Mesodermal cell (in vitro differentiated cells): ENCODE data around the gene CEP57L1.
"Not testable (repeated sequence)": the region's sequence is repeated elsewhere in the genome, so short reads cannot be mapped to it uniquely, and the experiment has no call there.

Experiments
- H3K27ac ChIP-seq: 2 replicates; pipeline ENCODE4 v1.7.0; 2013; ENCODE audit warnings: mild to moderate bottlenecking, low read depth, low read length, moderate library complexity; ENCODE audit not compliant: severe bottlenecking
- H3K36me3 ChIP-seq: 2 replicates; pipeline ENCODE4 v1.7.1; 2013; ENCODE audit warnings: mild to moderate bottlenecking, low read length, moderate library complexity; ENCODE audit not compliant: control insufficient read depth, insufficient read depth
- H3K4me1 ChIP-seq: one replicate; pipeline ENCODE4 v1.7.1; 2013; ENCODE audit warnings: mild to moderate bottlenecking, low read length; ENCODE audit not compliant: insufficient read depth, control insufficient read depth, poor library complexity, severe bottlenecking
- H3K4me3 ChIP-seq: 2 replicates; pipeline ENCODE4 v1.7.0; 2013; ENCODE audit warnings: low read length, control low read depth, mild to moderate bottlenecking; ENCODE audit not compliant: insufficient read depth, poor library complexity, severe bottlenecking; ENCODE audit errors: extremely low read depth
- H3K9me3 ChIP-seq: 2 replicates; pipeline ENCODE4 v1.7.1; 2013; ENCODE audit warnings: mild to moderate bottlenecking, low read length, moderate library complexity; ENCODE audit not compliant: control insufficient read depth
- WGBS, 2 experiments: methylation state at CpG; one replicate each; pipeline ENCODE4 v1.1.5; 2013; ENCODE audit warnings: missing lambda C conversion rate in 2 of 2; ENCODE audit not compliant: insufficient coverage in 2 of 2; 5-methylcytosine and 5-hydroxymethylcytosine counted together

The CEP57L1 gene

DNA sequence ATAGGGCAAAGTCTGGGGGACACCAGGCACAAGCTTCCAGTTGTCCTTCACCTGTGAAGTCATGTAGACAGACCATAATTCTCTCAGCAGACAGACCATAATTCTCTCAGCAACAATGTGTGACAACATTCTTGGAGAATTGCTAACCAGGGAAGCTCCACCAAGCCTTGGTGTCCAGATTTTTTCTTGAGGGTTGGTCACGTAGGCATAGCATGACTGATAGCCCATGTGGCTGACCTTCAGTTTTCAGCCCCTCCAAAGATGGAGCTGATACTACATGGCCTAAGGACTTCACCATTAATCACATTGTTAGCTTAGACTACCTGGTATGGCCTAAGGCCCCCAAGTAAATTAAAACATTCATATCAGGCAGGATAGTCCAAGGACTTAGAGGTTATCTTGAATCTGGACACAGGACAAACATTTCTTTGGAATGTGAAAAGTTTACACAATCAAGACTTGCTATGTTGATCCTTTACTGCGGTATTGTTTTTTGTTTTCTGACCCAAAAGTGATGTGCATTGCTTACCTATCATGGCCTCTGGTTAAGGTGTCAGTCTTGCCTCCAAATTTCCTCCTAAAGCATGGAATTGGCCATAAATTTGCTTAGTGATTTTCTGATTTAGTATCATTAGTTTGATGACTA, 76.9 kb downstream of the CEP57L1 start:
- WGBS, 2 experiments, result 100% methylated on average over 2 of the region's 2 CpGs
- no peak overlapping the region for H3K27ac ChIP-seq

GRCh38 chr6:109174916-109175315, 79.6 kb downstream of the CEP57L1 start:
- Histone ChIP-seq H3K27ac (no peak overlapping the region), H3K36me3 (no peaks in the 10 kb centered on the region), H3K4me3 (no peak overlapping the region), H3K4me1 (no peaks in the 10 kb centered on the region), H3K9me3 (no peaks in the 10 kb centered on the region)
- WGBS, 2 experiments, result no CpG with 5 or more reads among the region's 2 CpGs

More for the DNA sequence above, 76.9 kb downstream of the CEP57L1 start:
- H3K36me3 ChIP-seq, result no peaks in the 10 kb centered on the region
- no peaks in the 10 kb centered on the region for H3K9me3 ChIP-seq
- H3K4me3 ChIP-seq, result no peak overlapping the region
- no peaks in the 10 kb centered on the region for H3K4me1 ChIP-seq

DNA sequence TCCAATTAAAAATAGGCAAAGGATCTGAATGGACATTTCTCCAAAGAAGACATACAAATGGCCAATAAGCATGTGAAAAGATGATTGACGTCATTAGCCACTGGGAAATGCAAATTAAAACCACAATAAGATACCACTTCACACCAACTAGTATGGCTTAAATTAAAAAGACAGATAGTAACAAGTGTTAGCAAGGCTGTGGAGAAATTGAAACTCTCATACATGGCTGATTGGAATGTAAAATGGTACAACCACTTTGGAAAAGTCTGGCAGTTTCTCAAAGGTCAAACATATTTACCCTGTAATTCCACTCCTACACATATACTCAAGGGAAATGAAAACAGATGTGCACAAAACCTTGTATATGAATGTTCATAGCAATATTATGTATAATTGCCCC, 83.6 kb downstream of the CEP57L1 start:
- Histone ChIP-seq H3K4me3 (no peak overlapping the region), H3K36me3 (no peaks in the 10 kb centered on the region), H3K4me1 (no peaks in the 10 kb centered on the region), H3K27ac (no peak overlapping the region), H3K9me3 (no peaks in the 10 kb centered on the region)
- WGBS, 2 experiments, result no CpG with 5 or more reads among the region's 1 CpG

GRCh38 chr6:109179507-109179906, 84.2 kb downstream of the CEP57L1 start:
- Histone ChIP-seq H3K4me1 (no peaks in the 10 kb centered on the region), H3K4me3 (no peak overlapping the region), H3K27ac (no peak overlapping the region), H3K36me3 (no peaks in the 10 kb centered on the region), H3K9me3 (no peaks in the 10 kb centered on the region)
- no CpG with 5 or more reads among the region's 1 CpG for WGBS, 2 experiments

DNA sequence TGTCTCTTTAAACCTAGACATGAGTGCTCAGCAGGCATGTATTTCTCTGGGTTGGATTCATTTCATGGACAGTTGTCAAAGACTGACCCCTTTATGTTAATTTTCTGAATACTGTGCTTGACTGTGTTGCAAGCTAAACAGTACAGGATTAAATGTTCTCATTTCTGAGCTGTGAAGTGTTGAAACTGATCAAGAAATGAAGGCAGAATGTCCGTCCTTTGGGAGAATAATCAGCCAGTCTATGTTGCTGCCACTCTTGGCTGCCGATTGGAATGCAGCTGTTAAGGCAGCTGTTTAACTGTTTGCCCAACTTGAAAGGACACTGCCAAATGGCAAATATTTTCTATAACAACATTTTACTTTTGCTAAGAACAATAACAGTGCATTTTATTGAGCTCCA, 87.3 kb downstream of the CEP57L1 start:
- whole genome bisulfite sequencing, 2 experiments, result 60 to 63% methylated on average over 2 of the region's 2 CpGs
- H3K9me3 ChIP-seq, result no peaks in the 10 kb centered on the region
- no peak overlapping the region for H3K27ac ChIP-seq
- H3K36me3 ChIP-seq, result no peaks in the 10 kb centered on the region
- H3K4me1 ChIP-seq, result no peaks in the 10 kb centered on the region
- no peak overlapping the region for H3K4me3 ChIP-seq

- no peaks in the 10 kb centered on the region for H3K36me3 ChIP-seq
- H3K4me3 ChIP-seq, result no peak overlapping the region
- H3K4me1 ChIP-seq, result no peaks in the 10 kb centered on the region
- no peak overlapping the region for H3K27ac ChIP-seq
- no peaks in the 10 kb centered on the region for H3K9me3 ChIP-seq
- WGBS, 2 experiments, result no CpG with 5 or more reads among the region's 2 CpGs
Measured at GRCh38 chr6:109183109-109183650, 87.9 kb downstream of the CEP57L1 start.

DNA sequence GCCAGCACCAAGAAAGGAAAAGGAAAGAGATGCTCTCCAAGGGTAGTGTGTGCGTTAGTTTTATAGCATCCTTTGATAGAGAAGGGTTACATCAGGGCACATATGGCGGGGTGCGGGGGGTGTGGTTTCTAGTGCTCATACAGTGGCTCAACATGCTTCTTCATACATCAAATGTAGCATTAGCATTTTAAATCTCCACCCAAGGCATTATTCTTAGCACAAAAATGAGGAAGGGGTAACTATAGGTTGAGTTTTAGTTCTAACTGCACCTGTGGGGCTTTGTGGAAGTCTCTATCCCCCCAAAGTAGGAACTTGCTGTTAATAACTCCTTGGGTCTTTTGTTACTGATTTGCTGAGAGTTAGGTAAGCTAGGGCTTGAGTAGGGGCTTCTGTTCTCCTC, 89.3 kb downstream of the CEP57L1 start:
- Histone ChIP-seq H3K36me3 (no peaks in the 10 kb centered on the region), H3K9me3 (no peaks in the 10 kb centered on the region), H3K27ac (no peak overlapping the region), H3K4me3 (no peak overlapping the region), H3K4me1 (no peaks in the 10 kb centered on the region)
- 0% methylated on average over 1 of the region's 3 CpGs; no CpG with 5 or more reads in 1 of the 2 experiments for WGBS, 2 experiments

GRCh38 chr6:109186012-109186411, 90.7 kb downstream of the CEP57L1 start:
- no peak overlapping the region for H3K27ac ChIP-seq
- H3K4me1 ChIP-seq, result no peaks in the 10 kb centered on the region
- no peaks in the 10 kb centered on the region for H3K9me3 ChIP-seq
- no peaks in the 10 kb centered on the region for H3K36me3 ChIP-seq
- 0% methylated on average over 1 of the region's 3 CpGs for WGBS, 2 experiments
- H3K4me3 ChIP-seq, result no peak overlapping the region

DNA sequence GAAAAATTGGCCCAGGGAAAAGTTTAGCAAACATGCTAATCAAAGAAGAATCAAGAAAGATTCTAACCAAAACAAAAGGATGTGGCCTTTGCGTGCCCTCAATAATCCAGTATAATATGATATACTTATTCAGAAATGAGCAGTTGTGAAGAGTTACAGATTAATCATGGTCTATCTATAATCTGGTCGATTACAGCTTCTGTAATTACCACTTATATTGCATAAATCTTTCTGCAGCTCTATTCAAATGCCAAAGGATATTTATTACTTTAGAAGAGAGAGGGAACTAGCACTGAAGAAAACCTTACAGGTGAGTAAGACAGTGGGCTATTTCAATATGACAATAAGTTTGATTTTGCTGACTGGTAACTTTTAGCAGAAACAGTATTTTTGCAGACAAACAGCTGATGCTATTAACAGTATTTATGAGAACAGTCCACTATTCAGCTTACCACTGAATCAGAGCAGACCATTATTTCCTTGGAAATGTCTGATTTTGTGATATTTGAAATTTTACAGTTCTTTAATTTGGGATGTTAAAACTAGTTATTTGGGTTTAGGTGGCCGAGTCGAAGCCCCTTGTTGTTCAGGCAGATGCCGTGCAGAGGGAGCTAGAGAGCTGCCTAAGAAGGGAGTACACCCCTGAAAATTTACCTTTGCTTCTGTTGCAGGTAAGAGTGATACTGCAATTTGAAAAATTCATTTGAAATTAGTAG, 92.2 kb downstream of the CEP57L1 start:
- Histone ChIP-seq H3K4me3 (no peak overlapping the region), H3K4me1 (no peaks in the 10 kb centered on the region), H3K36me3 (no peaks in the 10 kb centered on the region), H3K27ac (no peak overlapping the region), H3K9me3 (no peaks in the 10 kb centered on the region)
- 6 to 14% methylated on average over 3 of the region's 5 CpGs for WGBS, 2 experiments

DNA sequence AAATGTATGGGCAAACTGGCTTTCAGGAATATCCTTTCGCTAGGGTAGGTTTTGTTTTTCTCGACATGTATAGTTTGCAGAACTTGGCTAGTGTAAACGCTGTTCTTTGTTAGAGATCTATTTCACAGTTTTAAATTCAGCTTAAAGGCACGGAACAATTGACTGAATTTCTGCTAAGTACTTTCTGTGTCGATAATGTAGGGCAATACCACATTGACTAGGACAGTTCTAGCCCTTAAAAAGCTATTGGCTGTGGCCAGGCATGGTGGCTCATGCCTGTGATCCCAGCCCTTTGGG, 92.8 kb downstream of the CEP57L1 start:
- Histone ChIP-seq H3K4me3 (no peak overlapping the region), H3K27ac (no peak overlapping the region), H3K4me1 (no peaks in the 10 kb centered on the region), H3K36me3 (no peaks in the 10 kb centered on the region), H3K9me3 (no peaks in the 10 kb centered on the region)
- 57 to 61% methylated on average over 4 of the region's 5 CpGs for WGBS, 2 experiments

DNA sequence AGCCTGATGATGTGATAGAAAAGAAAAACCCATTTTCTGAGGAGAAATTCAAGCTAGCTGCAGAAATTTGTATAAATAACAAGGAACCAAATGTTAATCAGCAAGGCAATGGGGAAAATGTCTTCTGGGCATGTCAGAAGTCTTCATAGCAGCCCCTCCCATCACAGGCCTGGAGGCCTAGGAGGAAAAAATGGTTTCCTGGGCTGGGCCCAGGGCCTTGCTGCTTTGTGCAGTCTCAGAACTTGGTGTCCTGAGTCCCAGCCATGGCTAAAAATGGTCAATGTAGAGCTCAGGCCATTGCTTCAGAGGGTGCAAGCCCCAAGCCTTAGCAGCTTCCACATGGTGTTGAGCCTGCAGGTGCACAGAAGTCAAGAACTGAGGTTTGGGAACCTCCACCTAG, 96.1 kb downstream of the CEP57L1 start:
- H3K27ac ChIP-seq, H3K4me1 ChIP-seq, H3K4me3 ChIP-seq, H3K9me3 ChIP-seq, H3K36me3 ChIP-seq: not testable (repeated sequence)
